Skeletal muscle cell (primary cell): ENCODE data around the gene CHCHD10.
A peak's percentile ranks its signal among the peaks of the same experiment; 100 is the strongest.

Experiments
- DNase-seq: peaks from one replicate; pipeline ENCODE4 v3.0.0-alpha.2; 2010; ENCODE audit warnings: low read depth
- H3K4me3 ChIP-seq: 2 replicates; pipeline ENCODE4 v1.5.1; 2011; ENCODE audit warnings: low read depth, mild to moderate bottlenecking, control low read depth, low read length, moderate library complexity

Gene CHCHD10

GRCh38 chr22:23716811-23717801, 50.7 kb downstream of the CHCHD10 start:
- peak overlapping the region; percentile 84 for H3K4me3 ChIP-seq
- peak; percentile 45 for DNase-seq
